C1 segment of cervical spinal cord (tissue), 14 donors: ENCODE data around the gene ITPRIPL1.

ENCODE experiments used
- DNase-seq, 14 donors: peaks; one replicate each; lab custom pipeline; 2025; lab: John Stamatoyannopoulos, UW

Gene ITPRIPL1

DNA sequence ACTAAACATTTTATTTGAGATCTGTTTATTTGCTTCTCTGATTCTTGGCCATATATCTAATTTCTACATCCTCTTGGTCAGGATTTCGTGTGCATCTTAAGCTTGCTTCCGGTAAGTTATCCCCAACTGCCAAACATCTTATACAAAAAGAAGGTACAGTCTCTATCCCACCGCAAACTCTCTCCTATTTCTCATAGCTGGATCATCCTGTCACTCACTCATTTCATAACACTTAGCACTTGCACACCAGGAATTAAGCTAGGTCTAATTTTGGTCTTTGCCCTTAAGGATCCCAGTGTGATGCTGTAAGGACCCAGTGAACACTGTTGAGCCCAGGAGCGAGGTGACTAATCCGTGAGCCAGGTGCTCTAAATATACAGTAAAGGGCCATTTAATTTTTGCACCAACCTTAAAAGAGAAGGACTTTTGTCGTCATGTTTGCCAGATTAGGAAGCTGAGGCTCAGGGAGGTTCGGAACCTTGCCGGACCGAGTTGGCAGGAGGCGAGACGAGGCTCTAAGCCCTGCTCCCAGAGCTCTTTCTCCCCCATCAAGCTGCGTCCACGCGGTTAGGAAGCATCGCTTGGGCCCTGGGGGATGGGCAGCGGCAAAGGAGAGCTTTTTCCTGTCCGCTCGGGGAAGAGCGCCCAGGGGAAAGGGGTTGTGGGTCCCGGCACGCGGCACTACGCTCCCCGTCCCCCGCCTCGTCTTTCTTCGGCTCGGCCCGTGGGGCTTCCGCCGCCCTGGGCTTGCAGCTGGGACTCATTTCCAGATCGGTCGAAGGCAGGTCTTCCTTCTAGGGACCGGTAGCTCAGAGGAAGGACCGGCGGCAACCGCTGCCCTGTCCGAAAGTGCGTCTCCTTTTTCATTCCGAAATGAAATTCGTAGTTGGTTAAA, 4.1 kb upstream of the ITPRIPL1 start:
- peak in 7 of 14 donors; percentile 15 to 64 (median 51) for DNase-seq

DNA sequence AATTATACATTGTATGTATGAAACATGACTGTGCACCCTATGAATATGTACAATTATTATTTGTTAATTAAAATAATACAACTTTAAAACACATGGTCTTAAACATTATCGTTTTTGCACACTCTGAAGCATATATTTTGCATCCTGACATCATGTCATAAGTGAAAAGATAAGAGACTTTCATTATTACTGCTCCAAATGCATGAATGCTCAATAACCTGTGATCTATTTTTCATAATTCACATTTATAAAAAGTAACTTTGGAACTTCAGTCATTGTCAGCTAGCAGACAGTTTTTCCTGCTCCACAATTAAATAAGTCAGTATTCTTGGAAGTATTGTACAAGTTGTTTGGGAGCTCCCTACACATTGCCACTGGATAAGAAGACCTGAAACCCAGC, 1.3 kb upstream of the ITPRIPL1 start:
- DNase-seq, result no peak

DNA sequence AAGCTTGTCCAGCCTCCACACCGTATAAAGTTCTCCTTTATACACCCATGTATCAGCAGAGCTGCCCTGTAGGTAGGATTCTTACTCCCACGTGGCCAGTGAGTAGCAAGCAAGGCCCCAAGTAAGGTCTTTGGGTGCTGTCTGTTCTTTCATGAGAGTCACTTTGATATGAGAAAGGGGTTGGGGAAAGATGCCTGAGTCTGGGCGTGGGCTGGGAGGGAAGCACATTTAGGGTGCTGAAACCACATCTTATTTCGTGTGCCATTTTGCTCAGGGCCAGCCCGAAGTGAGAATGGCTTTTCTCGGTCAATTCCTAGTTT, 436 bp upstream of the ITPRIPL1 start:
- DNase-seq, result no peak

DNA sequence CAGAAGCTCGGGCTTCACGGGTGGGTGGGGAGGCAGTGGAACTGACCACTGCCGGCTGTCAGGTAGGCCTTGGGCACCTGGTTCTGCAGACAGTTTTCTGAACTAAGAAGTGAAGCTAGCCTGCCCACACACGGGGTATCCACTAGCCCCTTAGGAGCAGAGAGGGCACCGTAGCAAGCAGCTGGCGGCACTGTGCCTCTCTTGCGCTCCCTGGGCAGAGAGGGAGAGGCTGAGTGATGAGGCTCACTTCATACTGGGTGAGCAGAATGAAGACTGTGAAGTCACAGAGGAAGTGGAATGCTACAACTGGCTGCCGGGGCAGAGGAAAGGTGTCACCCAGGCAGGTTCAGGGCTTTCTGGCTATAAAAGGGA, 753 bp downstream of the ITPRIPL1 start:
- DNase-seq, result peak in 1 of 14 donors; percentile 45

DNA sequence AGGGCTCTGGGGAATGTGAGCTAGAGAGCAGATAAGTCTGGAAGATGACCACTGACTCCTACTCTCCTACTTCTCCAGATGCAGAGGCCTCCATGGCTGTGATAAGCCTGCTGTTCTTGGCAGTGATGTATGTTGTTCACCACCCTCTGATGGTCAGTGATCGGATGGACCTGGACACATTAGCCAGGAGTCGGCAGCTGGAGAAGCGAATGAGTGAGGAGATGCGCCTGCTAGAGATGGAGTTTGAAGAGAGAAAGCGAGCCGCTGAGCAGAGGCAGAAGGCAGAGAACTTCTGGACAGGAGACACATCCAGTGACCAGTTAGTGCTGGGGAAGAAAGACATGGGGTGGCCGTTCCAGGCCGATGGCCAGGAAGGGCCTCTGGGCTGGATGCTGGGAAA, 1.4 kb downstream of the ITPRIPL1 start:
- no peak for DNase-seq

DNA sequence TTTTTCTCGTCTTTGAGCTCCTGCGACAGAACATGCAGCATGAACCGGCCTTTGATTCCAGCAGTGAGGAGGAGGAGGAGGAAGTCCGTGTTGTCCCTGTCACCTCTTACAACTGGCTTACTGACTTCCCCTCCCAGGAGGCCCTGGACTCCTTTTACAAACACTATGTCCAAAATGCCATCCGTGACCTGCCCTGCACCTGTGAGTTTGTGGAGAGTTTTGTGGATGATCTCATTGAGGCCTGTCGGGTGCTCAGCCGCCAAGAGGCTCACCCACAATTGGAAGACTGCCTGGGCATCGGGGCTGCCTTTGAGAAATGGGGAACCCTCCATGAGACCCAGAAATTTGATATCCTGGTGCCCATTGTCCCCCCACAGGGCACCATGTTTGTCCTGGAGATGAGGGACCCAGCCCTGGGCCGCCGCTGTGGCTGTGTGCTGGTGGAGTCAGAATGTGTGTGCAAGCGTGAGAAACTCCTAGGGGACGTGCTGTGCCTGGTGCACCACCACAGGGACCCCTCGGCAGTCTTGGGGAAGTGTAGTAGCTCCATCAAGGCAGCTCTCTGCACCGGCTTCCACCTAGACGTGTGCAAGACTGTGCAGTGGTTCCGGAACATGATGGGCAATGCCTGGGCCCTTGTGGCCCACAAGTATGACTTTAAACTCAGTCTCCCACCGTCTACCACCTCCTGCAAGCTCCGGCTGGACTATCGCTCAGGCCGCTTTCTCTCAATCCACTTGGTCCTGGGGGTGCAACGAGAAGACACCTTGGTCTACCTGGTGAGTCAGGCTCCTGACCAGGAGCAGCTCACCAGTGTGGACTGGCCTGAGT, 2.1 kb downstream of the ITPRIPL1 start:
- peak in 1 of 14 donors; percentile 4 for DNase-seq

DNA sequence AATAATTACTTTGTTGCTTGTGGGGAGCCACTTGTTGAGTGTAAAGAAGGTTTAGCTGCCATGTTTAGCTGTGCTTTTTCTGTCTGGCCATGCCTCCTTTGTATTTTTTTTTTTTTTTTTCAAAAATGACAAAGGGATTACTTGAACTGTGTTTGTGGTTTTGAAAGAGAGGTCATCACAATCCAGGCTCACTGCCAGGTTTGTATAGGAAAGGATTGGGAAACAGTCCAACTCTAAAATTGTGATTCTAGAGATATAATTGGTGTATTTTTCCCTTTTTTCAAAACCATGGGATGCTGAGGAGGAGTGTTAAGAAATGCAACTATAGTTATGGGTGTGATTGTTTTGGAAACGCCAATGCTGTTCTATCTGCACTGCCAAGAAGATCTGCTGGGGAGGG, 4.3 kb downstream of the ITPRIPL1 start:
- DNase-seq, result no peak

DNA sequence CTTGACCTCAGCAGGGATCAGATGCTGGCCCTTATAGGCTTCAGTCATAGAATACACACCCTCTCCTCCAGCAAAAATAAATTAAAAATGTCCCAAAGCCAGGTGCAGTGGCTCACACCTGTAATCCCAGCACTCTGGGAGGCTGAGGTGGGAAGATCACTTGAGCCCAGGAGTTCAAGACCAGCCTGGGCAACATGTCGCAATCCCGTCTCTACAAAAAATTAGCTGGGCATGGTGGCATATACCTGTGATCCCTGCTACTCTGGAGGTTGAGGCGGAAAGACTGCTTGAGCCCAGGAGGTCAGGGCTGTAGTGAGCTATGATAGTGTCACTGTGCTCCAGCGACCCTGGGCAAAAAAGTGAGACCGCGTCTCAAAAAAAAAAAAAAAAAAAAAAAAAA, 4.8 kb downstream of the ITPRIPL1 start:
- DNase-seq, result no peak

DNA sequence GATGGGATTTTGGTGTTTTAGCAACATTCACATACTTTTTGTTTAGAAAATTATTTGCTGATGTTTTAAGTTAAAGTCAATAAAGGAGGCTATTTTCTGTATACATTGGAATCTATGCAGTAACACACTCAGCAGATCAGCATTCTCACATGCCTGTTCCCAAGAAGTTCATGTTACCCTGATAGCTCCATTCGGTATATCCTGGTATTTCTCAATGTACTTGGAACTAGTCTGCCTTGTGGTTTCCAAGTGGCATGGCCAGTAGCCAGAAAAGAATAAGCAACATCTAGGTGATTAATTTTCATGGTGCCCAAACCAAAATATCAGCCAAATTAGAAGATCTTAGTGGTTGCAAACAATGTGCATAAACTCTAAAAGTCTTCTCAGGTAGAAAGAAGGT, 5.3 kb downstream of the ITPRIPL1 start:
- no peak for DNase-seq

DNA sequence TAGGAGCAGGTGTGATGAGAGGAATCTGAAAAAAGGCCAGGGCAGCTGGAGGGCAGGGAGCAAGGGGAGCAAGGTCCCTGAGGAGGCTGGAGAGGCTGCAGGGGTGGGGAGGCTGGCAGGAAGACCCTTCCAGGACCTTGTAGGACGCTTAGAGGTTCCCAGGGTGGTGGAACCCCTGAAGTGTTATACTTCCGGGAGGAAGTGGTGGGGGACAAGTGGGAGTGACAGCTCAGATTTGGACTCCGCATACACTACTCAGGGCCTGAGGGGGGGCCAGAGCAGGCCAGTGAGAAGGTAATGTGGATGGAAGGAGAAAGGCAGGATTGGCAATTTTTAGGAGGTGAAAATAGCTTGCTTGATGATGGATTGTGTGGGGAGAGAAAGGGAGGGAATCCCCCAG, 8.6 kb downstream of the ITPRIPL1 start:
- DNase-seq, result no peak

DNA sequence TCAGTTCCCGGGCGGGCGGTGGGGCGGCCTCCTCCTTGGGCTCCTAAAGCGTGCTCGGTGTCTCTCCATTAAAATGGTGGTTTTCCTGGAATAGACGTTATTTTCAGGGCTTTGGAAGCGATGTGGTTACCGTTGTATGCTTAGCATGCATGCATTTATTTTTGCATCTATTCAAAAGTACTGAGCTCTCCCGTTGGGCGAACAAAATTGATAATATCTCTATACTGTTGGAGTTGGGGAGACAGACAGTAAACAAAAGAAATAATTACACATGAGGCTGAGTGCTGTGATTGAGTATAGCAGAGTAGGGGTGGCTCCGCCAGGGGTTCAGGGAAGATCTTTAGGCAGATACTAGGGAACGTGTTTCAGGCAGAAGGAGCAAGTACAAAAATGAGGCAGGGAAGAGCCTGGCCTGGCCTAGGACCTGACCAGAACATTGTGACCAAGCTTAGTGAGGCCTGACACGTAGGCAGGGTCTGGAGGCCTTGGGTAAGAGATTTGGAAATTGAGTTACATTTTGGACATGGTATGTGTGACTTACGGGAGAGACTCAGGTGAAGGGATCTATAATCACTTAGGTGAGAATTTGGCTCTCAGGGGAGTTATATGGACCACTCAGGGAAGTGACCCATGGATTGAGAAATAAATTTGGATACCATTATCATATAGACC, 11.1 kb downstream of the ITPRIPL1 start:
- DNase-seq, result no peak

DNA sequence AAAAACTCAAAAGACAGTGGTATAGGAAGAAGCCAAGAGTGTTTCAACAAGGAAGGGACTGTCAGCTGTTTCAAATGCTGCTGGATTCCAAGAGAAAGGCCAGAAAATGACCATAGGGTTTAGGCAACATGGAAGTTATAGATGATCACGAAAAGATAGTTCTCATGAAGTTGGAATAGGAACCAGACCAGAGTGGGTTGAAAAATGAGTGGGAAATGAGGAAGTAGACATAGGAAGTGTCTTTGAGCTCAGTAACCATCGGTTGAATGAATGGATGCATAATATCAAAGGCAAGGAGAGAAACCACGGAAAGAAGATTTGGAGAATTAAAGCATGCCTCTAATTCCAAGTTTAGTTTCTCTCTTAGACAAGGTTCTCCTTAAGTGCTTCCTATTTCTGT, 11.8 kb downstream of the ITPRIPL1 start:
- DNase-seq, result no peak

DNA sequence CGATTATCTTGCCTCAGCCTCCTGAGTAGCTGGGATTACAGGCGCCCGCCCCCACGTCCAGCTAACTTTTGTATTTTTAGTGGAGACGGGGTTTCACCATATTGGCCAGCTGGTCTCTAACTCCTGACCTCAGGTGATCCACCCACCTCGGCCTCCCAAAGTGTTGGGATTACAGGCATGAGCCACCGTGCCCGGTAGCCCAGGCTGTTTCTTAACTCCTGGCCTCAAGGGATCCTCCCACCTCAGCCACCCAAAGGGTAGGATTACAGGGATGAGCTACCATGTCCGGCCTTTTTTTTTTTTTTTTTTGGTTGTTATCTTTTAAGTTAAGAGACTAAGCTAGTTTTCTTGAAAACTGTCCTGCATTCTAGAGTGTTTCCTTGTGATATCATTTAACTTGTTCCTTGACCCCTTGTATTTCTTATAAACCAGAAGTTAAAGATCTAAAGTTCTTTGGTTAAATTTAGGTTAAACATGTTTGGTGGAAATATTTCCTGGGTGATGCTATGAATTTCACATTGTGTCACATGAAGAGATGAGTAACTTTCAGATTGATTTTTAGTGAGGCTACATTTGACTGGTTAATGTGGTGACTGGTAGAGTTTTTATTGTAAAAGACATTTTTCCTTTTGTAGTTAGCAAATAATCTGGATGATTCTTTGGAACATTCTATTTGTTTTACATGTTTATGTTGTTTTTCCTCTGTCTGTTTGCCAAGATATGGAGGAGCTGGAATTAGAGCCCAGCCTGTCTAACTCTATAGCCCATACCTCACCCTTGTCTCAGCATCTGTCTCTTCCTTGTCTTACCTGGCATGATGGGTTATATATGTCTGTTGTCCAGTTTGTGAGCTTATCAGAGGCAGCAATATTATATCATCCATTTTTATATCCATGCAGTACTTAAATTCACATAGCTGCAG, 15.6 kb downstream of the ITPRIPL1 start:
- no peak for DNase-seq

DNA sequence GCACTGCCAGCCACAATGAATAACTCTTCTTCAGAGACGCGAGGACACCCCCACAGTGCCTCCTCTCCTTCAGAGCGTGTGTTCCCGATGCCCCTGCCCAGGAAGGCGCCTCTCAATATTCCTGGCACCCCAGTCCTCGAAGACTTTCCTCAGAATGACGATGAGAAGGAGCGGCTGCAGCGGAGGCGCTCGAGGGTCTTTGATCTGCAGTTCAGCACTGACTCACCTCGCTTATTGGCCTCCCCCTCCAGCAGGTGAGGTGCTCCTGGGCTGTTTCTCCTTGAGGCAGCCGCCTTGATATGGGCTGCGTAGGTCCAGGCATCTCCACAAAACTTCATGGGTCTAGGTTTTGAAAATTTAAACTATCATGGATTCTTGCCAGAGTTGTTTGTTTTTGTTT, 16.5 kb downstream of the ITPRIPL1 start:
- no peak for DNase-seq

DNA sequence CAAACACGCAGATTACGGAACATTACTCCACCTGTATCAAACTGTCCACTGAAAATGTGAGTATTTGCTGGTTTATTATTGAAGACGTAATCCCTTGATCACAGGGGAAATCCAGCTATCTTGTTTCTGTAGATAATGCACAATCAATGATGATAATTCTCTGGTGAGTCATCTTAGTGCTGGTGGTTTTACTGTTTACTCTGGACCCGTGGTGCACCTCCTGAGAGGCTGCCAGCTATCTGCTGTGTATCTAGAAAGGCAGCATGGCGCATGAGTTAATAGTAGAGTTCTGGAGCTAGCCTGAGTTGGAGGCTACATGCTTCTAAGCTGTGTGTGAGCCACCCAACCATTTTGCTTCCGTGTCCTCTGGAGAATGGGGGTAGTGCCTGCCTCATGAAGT, 17.0 kb downstream of the ITPRIPL1 start:
- DNase-seq, result no peak

DNA sequence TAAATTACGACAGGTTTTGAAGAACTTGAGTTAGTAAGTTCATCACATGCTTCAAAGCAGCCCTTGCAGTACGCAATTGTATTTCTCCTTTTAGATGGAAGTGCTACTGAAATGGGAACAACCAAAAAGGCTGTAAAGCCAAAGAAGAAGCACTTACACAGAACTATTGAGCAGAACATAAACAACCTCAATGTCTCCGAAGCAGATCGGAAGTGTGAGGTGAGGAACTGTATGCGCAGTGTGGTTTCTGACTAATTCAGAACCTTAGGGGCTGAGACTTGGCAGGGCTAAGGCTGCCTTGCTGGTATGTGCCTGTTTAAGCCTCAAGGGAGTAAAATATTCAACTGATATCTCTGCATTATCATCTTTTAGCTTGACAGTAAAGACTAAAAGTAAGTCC, 18.9 kb downstream of the ITPRIPL1 start:
- peak in 1 of 14 donors; percentile 9 for DNase-seq

DNA sequence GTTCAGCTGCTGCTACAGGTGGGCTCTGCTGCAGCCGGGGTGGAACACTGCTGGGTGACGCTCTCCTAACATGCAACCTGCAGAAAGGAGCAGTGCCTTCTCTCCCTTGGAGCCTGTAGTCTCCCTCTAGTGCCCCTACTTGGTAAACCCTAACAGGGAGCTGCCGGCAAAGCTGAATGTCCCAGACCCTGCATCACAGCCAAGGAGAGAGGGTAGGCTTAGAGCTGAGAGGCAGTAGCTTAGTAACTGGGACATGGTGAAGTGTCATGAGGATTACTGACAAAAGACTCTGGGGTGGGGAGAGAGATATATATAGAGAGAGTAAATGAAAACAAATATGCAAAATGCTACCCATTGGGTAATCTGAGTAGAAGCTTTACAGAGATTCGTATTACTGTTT, 20.3 kb downstream of the ITPRIPL1 start:
- DNase-seq, result no peak

DNA sequence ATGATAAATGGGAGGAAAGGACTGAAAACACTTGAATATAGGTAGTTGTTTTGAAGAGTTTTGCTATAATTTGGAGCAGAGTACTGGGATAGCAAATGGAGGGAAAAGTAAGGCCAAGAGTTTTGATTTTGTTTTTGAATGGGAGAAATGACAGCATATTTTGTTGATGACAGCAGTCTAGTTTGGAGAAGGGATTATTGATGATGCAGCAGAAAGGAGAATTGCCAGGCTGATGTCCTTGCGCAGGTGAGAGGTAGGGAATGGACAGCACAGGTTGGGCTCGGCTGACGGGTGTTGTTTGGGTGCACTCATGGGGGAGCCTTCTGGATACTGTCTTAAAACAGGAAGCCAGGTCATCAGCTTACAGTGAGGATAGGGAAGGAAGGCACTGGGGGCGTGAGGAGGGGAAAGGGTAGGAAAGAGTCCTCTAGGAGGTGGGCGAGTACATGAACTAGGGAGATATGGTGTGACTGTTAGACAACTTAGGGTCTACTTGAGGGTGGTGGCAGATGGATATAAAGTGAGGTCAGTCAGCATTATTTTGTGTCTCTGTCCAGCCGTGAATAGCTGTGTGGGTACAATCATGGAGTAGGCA, 20.8 kb downstream of the ITPRIPL1 start:
- no peak for DNase-seq

DNA sequence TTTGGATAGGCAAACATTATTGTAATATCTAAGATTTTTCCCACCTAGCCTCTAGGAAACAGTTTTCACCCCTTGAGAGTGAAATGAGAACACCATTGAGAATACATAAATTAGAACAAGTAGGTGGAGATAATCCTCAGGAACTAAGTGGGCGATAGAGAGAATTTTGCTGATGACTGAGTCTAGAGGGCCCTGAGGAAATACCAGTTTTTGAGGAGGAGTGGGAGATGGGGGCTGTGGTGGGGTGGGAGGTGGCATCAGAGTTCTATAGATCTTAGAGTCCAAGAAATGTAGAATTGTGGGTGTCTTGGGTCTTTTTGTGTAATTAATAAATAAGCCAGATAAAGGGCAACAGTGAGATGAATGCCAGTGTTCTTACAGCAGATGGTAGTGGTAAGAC, 22.3 kb downstream of the ITPRIPL1 start:
- DNase-seq, result no peak

DNA sequence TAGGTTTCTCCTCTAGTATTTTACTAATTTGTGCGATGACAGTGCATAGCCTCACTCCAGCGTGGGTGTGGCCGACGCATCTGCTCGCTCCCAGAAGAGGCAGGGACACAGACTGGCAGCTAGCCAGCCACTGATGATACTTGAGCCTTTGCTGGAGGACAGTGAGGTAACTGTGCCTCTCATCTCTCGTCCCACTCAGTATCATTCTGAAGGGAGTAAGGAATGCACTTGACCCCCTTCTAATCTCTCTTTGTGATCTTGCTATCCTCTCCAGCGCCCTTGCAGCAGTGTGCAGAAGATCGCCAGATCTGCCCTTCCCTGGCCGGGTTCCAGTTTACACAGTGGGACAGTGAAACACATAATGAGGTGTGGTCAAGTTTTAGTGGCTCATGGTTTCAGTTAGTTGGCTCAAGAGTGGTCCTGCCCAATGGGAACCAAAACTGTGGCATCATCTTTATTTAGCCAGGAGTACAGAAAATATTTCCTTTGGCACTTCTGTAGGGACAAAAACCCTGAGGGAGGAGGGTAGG, 28.0 kb downstream of the ITPRIPL1 start:
- peak in 1 of 14 donors; percentile 2 for DNase-seq
